Activated CD4-positive, alpha-beta T cell treated with anti-CD3 and anti-CD28 coated beads, Interleukin-2, amount 50 U/mL, for 1 hour (primary cell): Measurements from ENCODE around the gene INTS7.

Experiments
- DNase-seq: peaks from one replicate; pipeline ENCODE4 v3.0.0-alpha.2; 2020

The INTS7 gene

GRCh38 chr1:211901945-211902344 lies 133.4 kb downstream of the INTS7 start:
- DNase-seq = no peak

- no peak for DNase-seq
These were observed 134.9 kb downstream of the INTS7 start for GRCh38 chr1:211900441-211900840.

GRCh38 chr1:211896958-211897357 lies 138.4 kb downstream of the INTS7 start:
- DNase-seq = no peak

GRCh38 chr1:211895126-211895759 lies 140.1 kb downstream of the INTS7 start:
- DNase-seq = no peak

GRCh38 chr1:211894312-211894711 lies 141.0 kb downstream of the INTS7 start:
- no peak for DNase-seq

GRCh38 chr1:211893260-211893659 lies 142.1 kb downstream of the INTS7 start:
- no peak for DNase-seq

- no peak for DNase-seq
These were observed 142.8 kb downstream of the INTS7 start for GRCh38 chr1:211892577-211892976.

- no peak for DNase-seq
These were observed 143.6 kb downstream of the INTS7 start for GRCh38 chr1:211891708-211892107.
